HG03139 (cell line): ENCODE results near the gene HMG20B.
"Not testable (repeated sequence)": the region's sequence is repeated elsewhere in the genome, so short reads cannot be mapped to it uniquely, and the experiment has no call there.

Source experiments
- ATAC-seq: cut with Tn5 transposase; IDR thresholded peaks from one replicate; pipeline ENCODE4 v1.9.1; 2021; ENCODE audit not compliant: unreplicated experiment

Gene HMG20B

DNA sequence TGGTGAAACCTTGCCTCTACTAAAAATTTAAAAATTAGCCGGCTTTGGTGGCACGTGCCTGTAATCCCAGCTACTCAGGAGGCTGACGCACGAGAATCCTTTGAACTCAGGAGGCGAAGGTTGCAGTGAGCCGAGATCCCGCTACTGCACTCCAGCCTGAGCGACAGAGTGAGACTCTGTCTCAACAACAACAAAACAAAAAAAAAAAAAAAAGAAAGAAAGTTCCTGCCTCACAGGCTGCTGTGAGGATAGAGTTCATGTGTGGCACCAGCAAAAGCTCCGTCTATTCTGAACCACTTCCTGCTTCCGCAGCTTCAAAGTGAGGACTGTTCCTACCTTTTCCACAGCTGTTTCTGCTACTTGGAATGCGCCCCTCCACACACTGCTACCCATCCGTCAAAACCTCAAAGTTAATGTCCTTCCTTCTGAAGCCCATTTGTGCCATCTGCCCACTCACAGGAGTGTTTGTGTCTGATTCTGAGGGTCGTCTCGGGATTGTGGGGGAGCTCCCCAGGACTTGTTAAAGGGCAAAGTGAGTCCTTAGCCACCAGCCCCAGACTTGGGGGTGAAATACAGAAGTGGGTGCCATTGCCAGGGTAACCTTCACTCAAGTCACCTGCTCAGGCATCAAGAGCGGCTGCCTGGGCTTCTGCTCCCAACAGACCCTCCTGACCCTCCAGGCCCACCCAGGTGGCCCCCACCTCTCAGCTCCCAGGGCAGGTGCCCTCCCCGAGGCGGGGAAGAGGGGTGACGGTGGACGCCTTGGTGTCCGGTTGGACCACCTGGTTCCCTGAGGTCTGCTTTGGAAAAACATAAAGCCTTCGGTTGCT lies 18.3 kb upstream of the HMG20B start:
- ATAC-seq = no peak

DNA sequence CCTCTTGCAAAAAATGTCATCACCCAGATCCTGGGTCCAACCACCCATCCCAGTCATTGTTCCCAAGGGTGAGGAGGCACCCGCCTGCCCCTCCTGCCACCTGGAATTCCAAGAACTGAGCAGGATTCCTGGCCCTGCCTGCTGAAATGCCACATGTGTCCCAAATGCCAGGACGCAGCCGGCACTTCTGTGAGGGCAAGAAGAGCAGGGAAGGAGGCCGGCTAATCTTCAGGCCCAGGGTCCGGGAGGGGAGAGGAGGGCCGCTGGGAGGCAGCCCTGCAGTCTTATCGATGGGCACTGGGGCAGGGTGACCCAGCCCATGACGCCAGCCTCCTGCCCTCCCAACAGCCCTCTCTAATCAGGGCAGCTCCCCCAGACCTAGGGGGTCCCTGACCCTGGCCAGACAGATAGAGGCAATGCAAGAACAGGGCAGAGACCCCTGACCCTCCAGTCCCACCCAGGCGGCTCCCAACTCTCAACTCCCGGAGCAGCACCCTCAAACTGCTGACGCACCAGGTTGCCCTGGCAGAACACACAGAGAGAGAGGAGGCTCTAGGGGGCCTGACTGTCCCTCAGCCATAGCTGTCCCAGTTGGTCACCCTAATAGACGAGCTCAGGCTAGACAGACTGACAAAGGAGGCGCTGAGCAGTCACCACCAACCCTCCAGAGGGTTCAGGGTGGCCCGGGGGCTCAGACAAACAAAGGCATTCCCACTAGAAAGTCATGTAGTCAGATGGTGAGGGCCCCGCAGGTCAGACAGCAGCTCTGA lies 16.9 kb upstream of the HMG20B start:
- ATAC-seq = no peak

DNA sequence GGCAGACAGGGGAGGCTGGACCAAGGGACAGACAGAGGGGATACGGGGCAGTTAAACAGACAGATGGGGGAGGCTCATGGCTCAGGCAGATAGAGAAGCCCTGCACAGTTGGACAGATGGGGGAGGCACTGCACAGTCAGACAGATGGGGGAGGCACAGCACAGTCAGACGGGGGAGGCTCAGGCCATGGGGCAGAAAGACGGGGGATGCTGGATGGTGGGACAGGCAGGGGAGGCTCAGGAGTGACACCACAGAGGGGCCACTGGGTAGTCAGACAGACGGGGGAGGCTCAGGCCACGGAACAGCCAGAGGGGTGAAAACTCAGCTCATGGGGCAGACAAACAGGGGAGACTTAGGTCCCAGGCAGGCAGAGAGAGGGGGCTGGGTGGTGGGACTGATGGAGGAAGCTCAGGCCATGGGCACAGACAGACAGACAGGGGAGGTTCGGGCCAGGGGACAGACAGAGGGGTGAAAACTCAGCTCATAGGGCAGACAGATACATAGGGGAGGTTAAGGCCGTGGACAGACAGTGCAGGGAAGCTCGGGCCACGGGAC lies 16.2 kb upstream of the HMG20B start:
- ATAC-seq = no peak

DNA sequence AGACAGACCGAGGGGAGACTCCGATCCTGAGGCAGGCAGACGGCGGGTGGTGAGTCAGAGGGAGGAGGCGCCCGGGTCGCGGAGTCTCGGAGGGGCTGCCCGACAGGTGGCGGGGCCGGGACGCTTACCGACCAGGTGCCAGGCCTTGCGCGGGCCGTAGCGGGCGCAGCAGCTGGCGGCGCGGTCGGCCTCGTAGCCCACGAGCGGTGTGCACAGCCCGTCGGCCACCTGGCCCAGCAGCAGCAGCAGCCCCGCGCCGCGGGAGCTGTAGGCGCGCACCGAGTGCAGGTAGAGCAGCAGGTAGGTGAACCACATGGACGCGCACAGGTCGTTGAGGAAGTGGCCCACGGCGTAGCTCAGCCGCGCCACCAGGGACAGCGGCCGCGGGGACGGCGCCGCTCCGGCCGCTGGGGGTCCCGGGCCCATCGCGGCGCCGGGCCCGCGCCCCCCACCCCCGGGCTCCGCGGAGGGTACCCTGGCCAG lies 15.7 kb upstream of the HMG20B start:
- ATAC-seq = peak; percentile 25

DNA sequence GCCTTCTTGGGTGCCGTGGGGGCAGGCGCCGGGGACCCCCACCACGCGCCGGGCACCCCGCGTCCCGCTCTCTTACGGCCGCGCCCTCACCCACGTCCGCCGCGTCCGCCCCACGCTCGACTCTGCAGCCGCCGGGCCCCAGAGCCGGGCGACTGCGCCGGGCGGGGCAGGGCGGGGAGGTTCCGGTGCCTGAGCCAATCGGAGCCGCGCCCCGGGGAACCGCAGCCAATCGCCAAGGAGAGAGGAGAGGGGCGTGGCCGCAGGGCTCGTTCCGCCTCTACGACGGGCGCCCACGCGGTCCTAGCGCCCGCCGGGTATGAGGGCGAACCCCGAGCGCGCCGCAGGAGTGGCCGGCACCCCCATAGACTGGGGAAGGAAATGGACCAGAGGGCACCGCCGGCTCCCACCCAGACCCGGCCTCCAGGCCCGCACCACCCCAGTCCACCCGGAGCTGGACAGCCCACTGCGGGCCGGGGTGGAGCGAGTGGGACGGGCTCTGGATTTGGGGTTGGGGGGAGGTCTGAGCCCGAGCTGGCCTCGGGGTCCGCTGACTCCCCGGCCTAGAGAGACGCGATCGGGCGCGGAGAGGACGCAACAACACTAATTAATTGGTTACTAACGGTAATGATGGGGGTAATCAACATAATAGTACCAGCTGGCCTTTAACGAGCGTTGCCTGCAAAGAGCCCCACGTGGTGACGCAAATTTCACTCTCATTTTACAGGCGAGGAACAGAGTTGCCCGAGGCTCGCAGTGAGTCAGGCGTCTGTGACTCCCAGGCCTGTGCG lies 15.1 kb upstream of the HMG20B start, which contains the start of gene MFSD12:
TSS of gene MFSD12 (minus strand) at position 126 of the 788 bp plus-strand sequence. CDS start 183 bp downstream, outside the sequence.
- peak; percentile 81 for ATAC-seq

DNA sequence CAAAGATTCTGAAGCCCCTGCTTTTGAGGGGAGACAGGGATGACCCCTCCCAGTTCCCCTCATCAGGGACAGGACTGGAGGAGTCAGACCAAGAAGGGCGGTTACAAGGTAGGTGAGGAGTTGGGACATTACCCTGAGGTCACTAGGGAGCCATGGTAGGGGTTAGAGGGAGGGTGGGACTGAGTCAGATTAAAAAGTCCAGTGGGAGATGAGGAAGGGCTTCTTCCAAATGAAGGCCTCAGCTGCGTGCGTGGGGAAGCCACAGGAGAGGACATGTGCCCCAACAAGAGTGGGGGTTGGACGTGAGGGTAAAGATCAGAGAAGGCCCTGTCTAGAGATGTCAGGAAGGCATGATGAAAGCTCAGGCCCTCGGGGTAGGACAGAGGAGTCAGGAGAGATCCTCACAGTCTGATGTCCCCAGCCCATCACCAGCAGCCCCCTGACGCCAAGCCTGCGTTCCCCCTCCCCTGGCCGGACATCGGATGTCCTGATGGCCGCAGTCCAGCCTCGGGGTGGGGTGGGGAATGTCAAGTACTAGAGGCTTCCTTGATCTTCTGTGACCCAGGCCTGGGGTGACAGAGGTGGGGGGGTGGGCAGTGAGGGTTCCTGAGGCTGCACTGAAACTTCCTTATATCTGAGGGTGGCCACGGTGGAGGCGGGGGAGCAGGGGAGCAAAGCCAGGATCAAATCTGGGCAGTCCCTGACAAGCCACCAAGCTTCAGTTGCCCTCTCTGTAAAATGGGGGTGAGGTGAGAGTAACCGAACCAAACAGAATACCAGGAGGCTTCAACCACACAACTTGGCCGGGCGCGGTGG lies 8.8 kb upstream of the HMG20B start:
- no peak for ATAC-seq

DNA sequence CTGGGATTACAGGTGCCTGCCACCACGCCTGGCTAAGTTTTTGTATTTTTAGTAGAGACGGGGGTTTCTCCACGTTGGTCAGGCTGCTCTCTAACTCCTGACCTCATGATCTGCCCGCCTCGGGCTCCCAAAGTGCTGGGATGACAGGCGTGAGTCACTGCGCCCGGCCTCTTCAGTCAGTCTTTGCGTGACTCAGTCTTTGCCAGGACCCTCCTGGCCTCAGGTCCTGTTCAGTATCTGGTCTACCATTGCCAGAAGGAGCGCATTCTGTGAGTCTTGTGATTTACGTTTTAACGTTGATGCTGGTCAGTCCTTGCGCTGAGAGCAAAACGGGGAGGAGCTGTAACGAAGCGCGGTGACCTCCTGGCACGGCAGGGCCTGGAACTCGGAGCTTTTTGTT lies 7.6 kb upstream of the HMG20B start:
- no peak for ATAC-seq

DNA sequence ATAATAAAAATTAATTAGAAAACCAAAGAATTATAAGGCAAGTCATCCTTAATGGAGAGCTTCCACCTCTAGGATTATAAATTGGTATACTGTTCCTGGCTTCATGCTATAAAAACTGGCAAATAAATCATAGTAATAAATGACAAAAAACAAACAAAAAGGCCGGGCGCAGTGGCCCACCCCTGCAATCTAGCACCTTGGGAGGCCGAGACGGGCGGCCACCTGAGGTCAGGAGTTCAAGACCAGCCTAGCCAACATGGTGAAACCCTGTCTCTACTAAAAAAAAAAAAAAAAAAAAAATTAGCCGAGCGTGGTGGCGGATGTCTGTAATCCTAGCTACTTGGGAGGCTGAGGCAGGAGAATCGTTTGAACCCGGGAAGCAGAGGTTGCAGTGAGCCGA lies 2.7 kb upstream of the HMG20B start:
- not testable (repeated sequence) for ATAC-seq

DNA sequence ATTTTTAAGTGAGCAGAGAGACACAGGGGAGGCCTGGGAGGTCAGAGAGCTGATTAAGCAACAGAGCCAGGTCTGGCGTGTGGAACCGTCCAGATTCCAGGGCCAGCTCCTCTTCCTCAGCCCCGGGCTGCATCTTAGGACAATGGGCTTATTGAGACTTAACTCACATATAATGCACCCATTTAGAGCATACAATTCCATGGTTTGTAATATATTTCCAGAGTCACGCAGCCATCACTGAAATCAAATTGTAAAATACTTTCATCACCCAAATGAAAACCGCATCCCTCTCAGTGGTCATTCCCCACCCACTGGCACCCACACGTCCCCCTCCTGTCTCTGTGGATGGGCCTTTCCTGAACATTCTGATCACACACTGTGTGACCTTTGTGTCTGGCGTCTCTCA lies 2.1 kb upstream of the HMG20B start:
- no peak for ATAC-seq

DNA sequence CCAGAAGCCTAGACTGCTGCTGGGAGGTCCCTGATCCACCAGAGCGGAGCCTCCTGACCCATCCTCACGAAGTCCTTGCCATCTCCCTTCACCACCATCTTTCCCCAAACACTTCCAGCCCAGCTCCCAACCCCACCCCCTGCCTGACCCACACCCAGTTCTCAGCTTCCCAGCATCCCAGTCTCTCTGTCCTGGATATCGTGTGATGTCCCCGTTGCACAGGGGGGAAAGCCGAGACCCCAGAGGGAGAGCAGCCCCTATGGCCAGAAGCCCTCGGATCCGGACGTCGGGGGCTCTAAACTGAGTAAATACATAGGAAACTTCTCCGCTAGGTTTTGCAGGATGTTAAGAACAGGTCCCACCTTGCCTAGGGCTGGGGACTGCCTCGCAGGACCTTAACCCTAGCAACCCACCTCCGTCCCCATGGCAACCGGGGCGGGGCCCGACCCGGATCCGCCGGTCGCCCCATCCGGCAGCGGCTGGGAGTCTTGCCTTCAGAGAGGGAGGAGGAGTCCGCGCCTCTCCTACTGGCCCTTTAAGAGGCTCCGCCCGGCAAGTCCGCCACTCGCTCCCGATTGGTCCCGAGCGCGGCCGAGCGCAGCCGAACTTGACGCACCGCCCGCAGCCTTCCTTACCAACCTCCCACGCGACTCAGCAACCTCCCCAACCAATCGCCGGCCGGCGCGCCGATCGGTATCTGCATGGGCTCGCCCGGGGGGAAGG lies 451 bp upstream of the HMG20B start:
- ATAC-seq = peak; percentile 85

DNA sequence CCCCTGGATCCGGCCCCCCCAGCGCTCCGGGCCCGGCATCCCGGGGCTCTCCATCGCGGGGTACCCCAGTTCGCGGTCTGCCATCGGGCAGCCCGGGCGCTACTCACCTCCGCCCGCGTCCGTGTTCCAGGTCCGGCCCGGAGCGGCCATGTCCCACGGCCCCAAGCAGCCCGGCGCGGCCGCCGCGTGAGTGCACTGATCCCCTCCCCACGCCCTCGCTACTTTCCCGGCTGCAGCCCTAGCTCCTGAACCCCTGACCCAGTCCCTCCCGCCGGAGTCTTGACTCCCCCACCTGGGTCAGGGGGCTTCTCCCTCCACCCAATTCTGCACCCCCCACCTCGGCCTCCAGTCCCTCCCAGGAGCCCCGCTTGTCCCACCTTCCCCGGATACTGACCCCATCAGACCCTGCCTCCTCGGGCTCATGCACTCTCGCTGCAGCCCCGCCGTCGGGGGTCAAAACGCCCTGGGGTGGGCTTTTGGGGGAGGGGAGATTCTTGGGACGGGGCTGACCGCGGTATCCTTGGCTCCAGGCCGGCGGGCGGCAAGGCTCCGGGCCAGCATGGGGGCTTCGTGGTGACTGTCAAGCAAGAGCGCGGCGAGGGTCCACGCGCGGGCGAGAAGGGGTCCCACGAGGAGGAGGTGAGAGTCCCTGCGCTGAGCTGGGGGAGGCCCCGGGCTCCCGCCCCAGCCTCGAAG lies 566 bp downstream of the HMG20B start:
- ATAC-seq = no peak

DNA sequence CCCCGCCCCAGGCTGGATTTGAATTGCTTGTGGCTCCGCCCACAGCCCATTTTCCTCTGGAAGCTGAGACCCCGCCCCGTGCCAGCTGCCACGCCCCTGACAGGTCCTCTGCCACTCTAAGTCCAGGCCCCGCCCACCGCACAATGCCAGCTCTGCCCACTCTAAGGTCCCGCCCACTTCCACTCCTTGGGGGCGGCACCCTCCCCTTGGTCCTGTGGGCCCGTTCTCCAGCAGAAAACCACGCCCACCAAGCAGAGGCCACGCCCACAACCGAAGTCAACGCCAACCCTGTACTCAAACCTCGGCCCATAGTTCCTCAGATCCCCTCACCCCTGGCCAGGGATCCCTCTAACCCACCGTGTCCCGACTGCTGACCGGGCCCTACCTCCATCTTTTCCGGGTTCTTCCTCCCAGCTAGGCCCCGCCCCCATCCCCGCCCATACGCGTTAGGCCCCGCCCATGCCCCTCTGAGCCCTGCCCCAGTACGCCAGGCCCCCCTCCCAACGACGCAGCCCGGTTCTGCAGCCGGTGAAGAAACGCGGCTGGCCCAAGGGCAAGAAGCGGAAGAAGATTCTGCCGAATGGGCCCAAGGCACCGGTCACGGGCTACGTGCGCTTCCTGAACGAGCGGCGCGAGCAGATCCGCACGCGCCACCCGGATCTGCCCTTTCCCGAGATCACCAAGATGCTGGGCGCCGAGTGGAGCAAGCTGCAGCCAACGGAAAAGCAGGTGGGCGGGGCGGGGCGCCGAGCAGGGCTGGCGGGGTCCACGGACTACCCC lies 1.3 kb downstream of the HMG20B start:
- ATAC-seq = no peak

DNA sequence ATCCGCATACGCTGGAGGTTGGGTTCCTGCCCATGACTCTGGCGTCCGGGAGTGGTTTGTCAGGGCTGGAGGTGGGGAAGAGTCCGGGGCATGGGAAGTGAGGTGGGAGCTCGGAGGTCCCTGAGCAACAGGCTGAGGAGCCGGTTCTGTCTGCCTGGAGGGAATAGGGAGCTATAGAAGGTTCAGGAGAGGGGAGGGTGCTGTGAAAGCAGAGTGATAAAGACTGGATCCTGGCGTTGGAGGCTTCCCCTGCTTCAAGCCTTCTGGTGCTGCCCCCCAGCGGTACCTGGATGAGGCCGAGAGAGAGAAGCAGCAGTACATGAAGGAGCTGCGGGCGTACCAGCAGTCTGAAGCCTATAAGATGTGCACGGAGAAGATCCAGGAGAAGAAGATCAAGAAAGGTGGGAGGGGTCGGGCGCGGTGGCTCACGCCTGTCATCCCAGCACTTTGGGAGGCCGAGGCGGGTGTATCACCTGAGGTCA lies 2.6 kb downstream of the HMG20B start:
- no peak for ATAC-seq

DNA sequence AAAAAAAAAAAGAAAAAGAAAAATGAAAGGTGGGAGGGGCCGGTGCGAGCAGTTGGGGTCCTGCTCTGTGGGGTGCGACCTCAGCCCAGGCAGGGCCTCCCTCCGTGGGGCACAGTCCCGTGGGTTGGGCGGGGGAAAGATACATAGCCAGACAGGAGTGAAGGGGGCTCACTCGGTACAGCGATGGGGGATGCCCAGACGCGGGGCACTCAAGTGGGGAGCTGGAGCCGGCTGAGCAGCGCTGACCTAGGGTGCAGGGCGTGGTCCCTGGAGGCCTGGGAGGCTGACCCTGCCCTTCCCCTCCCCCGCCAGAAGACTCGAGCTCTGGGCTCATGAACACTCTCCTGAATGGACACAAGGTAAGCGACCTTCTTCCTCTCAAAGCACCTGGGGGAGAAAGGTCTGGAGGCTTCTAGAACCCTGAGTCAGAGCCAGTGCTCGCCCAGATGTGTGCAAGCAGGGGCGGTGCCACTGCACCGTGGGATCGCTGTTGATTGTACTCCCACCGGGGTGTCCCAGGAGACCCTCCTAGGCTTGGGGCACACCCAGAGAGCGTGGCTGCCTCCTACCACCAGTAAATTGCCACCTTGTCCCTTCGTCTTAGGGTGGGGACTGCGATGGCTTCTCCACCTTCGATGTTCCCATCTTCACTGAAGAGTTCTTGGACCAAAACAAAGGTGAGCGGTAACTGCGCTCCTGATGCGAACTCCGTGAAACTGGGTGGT lies 3.4 kb downstream of the HMG20B start:
- no peak for ATAC-seq

DNA sequence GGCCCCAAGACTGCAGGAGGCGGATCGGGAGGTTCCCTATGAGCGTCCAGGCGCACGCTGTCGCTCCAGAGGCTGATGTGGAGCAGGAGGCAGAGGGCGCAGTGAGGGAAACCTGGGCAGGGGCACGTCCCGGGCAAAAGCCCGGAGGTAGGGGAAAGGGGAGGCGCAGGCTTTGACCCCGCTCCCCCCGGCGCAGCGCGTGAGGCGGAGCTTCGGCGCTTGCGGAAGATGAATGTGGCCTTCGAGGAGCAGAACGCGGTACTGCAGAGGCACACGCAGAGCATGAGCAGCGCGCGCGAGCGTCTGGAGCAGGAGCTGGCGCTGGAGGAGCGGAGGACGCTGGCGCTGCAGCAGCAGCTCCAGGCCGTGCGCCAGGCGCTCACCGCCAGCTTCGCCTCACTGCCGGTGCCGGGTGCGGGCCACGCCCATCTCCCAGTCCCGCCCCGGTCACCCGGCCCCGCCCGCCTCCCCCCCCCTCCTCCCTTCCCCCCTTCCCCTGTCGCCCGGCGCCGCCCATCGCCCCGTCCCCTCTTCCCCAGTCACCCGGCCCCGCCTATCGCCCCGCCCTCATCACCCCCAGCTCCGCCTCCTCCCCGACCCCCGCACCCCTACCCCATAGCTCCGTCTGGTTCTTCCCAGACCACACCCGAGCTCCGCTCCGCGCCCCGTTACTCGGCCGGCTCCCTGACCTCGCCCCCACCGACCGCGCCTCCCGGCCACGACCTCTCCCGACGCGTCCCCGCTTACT lies 4.1 kb downstream of the HMG20B start:
- no peak for ATAC-seq

DNA sequence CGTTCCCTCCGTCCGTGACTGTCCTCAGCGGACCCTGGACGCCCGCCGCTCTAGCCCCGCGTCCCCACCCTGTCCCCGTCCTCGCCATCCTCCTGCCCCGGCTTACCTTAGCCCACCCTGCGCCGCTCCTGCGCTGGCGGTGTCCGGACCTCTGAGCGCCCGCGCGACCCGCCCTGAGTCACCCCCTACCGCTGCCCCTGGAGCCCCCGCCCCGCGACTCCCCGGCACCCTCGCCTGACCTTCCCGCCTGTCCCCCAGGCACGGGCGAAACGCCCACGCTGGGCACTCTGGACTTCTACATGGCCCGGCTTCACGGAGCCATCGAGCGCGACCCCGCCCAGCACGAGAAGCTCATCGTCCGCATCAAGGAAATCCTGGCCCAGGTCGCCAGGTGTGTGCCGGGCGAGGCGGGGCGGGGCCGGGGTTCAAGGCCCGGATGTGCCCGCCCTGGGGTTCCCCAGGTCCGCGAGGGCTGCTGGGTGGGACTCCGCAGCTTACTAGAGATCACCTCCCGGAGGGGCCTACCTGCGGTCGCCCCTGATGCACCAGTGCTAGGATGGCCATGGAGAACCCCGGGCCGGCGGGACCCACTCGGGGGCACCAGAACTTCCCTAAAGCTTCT lies 5.1 kb downstream of the HMG20B start:
- no peak for ATAC-seq
